HepG2 (cell line): Measurements from ENCODE around the gene CCDC183. TPM values are rescaled to one million over a fixed set of nuclear protein-coding genes. Genes with fewer than 3 reads are reported as not detected.
A peak's percentile ranks its signal among the peaks of the same experiment; 100 is the strongest.

Experiments used
- ARID2 ChIP-seq: sonication (generic); formaldehyde crosslinking; IDR thresholded peaks from 2 replicates; pipeline ENCODE4 v1.8.1; 2022; ENCODE audit warnings: mild to moderate bottlenecking, missing genetic modification reagents, borderline replicate concordance
- ESRRA ChIP-seq: sonication (generic); formaldehyde crosslinking; IDR thresholded peaks from 2 replicates; pipeline ENCODE4 v1.5.1; 2020; ENCODE audit warnings: mild to moderate bottlenecking, low read depth, missing genetic modification reagents
- HDAC2 ChIP-seq: sonication (generic); formaldehyde crosslinking; IDR thresholded peaks from 2 replicates; pipeline ENCODE4 v1.4.0; 2020; ENCODE audit warnings: missing genetic modification reagents
- HMGA1 ChIP-seq: sonication (generic); formaldehyde crosslinking; conservative IDR thresholded peaks from 2 replicates; pipeline ENCODE4 v1.4.0; 2020; ENCODE audit warnings: missing genetic modification reagents
- MYC ChIP-seq: sonication (generic); formaldehyde crosslinking; IDR thresholded peaks from 2 replicates; pipeline ENCODE4 v1.9.0; 2021; ENCODE audit warnings: missing genetic modification reagents, borderline replicate concordance
- MYNN ChIP-seq: sonication (generic); formaldehyde crosslinking; IDR thresholded peaks from 2 replicates; pipeline ENCODE4 v1.4.0; 2020; ENCODE audit warnings: mild to moderate bottlenecking, low read depth, missing genetic modification reagents
- NFATC3 ChIP-seq: sonication (generic); formaldehyde crosslinking; IDR thresholded peaks from 2 replicates; pipeline ENCODE4 v1.5.1; 2020; ENCODE audit warnings: mild to moderate bottlenecking, missing genetic modification reagents
- ONECUT2 ChIP-seq: sonication (generic); formaldehyde crosslinking; IDR thresholded peaks from 2 replicates; pipeline ENCODE4 v1.4.0; 2020; ENCODE audit warnings: missing genetic modification reagents
- SIX4 ChIP-seq: sonication (generic); formaldehyde crosslinking; IDR thresholded peaks from 2 replicates; pipeline ENCODE4 v1.4.0; 2020; ENCODE audit warnings: missing genetic modification reagents
- TAF15 ChIP-seq: fragments of 200-400 bp; formaldehyde crosslinking; IDR thresholded peaks from one replicate; pipeline ENCODE4 v1.6.1; 2018; ENCODE audit warnings: mild to moderate bottlenecking, low read depth, low read length; ENCODE audit not compliant: poor library complexity, severe bottlenecking
- THAP11 ChIP-seq: IDR thresholded peaks from 2 replicates; pipeline ENCODE4 v1.6.1; 2016; ENCODE audit warnings: missing biosample characterization, missing genetic modification reagents
- ZNF333 ChIP-seq: sonication (generic); formaldehyde crosslinking; IDR thresholded peaks from 2 replicates; pipeline ENCODE4 v1.4.0; 2020; ENCODE audit warnings: mild to moderate bottlenecking, missing genetic modification reagents, borderline replicate concordance
- ZNF484 ChIP-seq: sonication (generic); formaldehyde crosslinking; IDR thresholded peaks from 2 replicates; pipeline ENCODE4 v1.5.1; 2020; ENCODE audit warnings: mild to moderate bottlenecking, low read depth, missing genetic modification reagents, borderline replicate concordance
- ZNF572 ChIP-seq: sonication (generic); formaldehyde crosslinking; IDR thresholded peaks from 2 replicates; pipeline ENCODE4 v1.5.1; 2020; ENCODE audit warnings: mild to moderate bottlenecking, missing genetic modification reagents
- ZNF678 ChIP-seq: sonication (generic); formaldehyde crosslinking; IDR thresholded peaks from 2 replicates; pipeline ENCODE4 v1.4.0; 2020; ENCODE audit warnings: mild to moderate bottlenecking, missing genetic modification reagents
- ZNF841 ChIP-seq: sonication (generic); formaldehyde crosslinking; IDR thresholded peaks from 2 replicates; pipeline ENCODE4 v1.8.1; 2023; ENCODE audit warnings: missing genetic modification reagents, borderline replicate concordance
- ZNF879 ChIP-seq: sonication (generic); formaldehyde crosslinking; IDR thresholded peaks from 2 replicates; pipeline ENCODE4 v1.8.1; 2023; ENCODE audit warnings: missing genetic modification reagents
- polyA plus RNA-seq, 8 experiments: library from polyadenylated mRNA; depleted of rRNA in 3 of 8; stranded (reverse) in 7 of 8; unstranded in 1 of 8; fragments of >200 nt; fragmentation: Illumina TruSeq in 4 of 8; extraction: Trizol in 4 of 8; gene quantifications; 2 replicates each; pipeline versions ENCODE4 v1.2.1 to v1.2.3, GENCODE V29; 2011 to 2016; ENCODE audit warnings: low read depth in 4 of 8, missing spikeins in 1 of 8, mixed read lengths in 1 of 8; ENCODE audit not compliant: insufficient read depth in 1 of 8
- total RNA-seq, 5 experiments: library from RNA; depleted of rRNA; stranded (reverse); fragments of >200 nt; fragmentation: Illumina TruSeq; extraction: Trizol; gene quantifications; 2 replicates each; pipeline ENCODE4 v1.2.3, GENCODE V29; 2016; ENCODE audit warnings: low read depth in 1 of 5
- TF ChIP-seq, protein P1 (sequence below): IDR thresholded peaks from 2 replicates; pipeline ENCODE4 v1.6.1; 2016; ENCODE audit warnings: low read depth, missing genetic modification reagents, missing compliant biosample characterization
- TF ChIP-seq, protein P2 (sequence below): sonication (generic); formaldehyde crosslinking; IDR thresholded peaks from 2 replicates; pipeline ENCODE4 v1.5.1; 2020; ENCODE audit warnings: missing genetic modification reagents, mild to moderate bottlenecking, borderline replicate concordance
- TF ChIP-seq, protein P3 (sequence below): sonication (generic); formaldehyde crosslinking; IDR thresholded peaks from 2 replicates; pipeline ENCODE4 v1.4.0; 2020; ENCODE audit warnings: mild to moderate bottlenecking, missing genetic modification reagents

Gene CCDC183
- total and polyA plus RNA-seq, 2 of the 13 experiments (the other 11 are each of a cell fraction or from before 2014, with no cell fraction given) = 5.0 to 66.4 TPM

DNA sequence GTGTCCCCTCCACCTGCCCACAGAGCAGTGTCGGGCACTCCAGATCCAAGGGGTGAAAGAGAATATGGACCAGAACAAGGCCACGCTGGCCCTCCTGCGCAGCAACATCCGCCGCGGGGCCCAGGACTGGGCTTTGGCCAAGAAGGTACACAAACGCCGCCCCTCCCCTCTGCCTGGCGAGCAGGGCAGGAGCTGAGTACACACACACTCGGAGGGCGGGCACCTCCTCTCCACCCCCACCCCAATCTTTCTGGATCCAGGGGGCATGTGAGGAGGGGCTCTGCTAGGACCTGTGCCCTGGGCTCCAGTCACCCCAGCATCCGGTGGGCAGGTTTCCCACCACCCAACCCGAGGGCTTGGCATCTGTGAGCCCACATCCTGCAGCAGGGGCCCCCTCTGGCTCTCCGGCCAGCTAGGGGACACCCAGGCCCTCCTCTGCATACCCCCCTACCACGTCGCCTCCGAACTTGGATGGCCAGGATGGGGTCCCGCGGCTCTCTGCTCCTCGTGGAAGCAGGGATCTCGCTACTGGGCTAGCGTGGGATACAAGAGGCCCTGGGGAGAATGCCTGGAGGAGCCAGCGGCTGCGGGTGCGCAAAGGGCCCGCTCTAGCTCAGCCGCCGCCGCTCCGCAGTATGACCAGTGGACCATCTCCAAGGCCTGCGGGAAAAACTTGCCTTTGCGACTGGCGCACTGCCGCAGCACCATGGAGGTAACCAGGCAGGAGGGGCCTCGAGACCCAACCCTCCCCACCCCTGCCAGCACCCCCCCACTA is 3.1 kb downstream of the CCDC183 start (continued):
- no peak for TF ChIP-seq ZNF572 (CRISPR knock-in tag)
- no peak for TF ChIP-seq ARID2 (CRISPR knock-in tag)
- no peak for TF ChIP-seq NFATC3 (CRISPR knock-in tag)
- peak; percentile 80 for TF ChIP-seq HDAC2 (CRISPR knock-in tag)
- no peak for TF ChIP-seq ZNF484 (CRISPR knock-in tag)
- peak; percentile 46; the same call in 1 of the 2 replicates for TF ChIP-seq SIX4 (CRISPR knock-in tag)
- TF ChIP-seq ESRRA (CRISPR knock-in tag) = peak; percentile 37; the same call in 1 of the 2 replicates
- TF ChIP-seq THAP11 = peak; percentile 68; the same call in 1 of the 2 replicates
- TF ChIP-seq, protein P1, sequence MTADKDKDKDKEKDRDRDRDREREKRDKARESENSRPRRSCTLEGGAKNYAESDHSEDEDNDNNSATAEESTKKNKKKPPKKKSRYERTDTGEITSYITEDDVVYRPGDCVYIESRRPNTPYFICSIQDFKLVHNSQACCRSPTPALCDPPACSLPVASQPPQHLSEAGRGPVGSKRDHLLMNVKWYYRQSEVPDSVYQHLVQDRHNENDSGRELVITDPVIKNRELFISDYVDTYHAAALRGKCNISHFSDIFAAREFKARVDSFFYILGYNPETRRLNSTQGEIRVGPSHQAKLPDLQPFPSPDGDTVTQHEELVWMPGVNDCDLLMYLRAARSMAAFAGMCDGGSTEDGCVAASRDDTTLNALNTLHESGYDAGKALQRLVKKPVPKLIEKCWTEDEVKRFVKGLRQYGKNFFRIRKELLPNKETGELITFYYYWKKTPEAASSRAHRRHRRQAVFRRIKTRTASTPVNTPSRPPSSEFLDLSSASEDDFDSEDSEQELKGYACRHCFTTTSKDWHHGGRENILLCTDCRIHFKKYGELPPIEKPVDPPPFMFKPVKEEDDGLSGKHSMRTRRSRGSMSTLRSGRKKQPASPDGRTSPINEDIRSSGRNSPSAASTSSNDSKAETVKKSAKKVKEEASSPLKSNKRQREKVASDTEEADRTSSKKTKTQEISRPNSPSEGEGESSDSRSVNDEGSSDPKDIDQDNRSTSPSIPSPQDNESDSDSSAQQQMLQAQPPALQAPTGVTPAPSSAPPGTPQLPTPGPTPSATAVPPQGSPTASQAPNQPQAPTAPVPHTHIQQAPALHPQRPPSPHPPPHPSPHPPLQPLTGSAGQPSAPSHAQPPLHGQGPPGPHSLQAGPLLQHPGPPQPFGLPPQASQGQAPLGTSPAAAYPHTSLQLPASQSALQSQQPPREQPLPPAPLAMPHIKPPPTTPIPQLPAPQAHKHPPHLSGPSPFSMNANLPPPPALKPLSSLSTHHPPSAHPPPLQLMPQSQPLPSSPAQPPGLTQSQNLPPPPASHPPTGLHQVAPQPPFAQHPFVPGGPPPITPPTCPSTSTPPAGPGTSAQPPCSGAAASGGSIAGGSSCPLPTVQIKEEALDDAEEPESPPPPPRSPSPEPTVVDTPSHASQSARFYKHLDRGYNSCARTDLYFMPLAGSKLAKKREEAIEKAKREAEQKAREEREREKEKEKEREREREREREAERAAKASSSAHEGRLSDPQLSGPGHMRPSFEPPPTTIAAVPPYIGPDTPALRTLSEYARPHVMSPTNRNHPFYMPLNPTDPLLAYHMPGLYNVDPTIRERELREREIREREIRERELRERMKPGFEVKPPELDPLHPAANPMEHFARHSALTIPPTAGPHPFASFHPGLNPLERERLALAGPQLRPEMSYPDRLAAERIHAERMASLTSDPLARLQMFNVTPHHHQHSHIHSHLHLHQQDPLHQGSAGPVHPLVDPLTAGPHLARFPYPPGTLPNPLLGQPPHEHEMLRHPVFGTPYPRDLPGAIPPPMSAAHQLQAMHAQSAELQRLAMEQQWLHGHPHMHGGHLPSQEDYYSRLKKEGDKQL = 0 out of 2 replicates have a peak, but pooled peaks have one; percentile 22
- TF ChIP-seq, protein P2, sequence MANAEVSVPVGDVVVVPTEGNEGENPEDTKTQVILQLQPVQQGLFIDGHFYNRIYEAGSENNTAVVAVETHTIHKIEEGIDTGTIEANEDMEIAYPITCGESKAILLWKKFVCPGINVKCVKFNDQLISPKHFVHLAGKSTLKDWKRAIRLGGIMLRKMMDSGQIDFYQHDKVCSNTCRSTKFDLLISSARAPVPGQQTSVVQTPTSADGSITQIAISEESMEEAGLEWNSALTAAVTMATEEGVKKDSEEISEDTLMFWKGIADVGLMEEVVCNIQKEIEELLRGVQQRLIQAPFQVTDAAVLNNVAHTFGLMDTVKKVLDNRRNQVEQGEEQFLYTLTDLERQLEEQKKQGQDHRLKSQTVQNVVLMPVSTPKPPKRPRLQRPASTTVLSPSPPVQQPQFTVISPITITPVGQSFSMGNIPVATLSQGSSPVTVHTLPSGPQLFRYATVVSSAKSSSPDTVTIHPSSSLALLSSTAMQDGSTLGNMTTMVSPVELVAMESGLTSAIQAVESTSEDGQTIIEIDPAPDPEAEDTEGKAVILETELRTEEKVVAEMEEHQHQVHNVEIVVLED (CRISPR knock-in tag) = peak; percentile 44; the same call in 1 of the 2 replicates
- TF ChIP-seq ZNF841 (CRISPR knock-in tag) = no peak; the same call in 1 of the 2 replicates
- TF ChIP-seq MYC (CRISPR knock-in tag) = peak; percentile 83
- TF ChIP-seq ZNF678 (CRISPR knock-in tag) = no peak
- peak; percentile 78; the same call in 1 of the 2 replicates for TF ChIP-seq ZNF879 (CRISPR knock-in tag)
- TF ChIP-seq ZNF333 = peak; percentile 71; the same call in 1 of the 2 replicates
- TF ChIP-seq ONECUT2 (CRISPR knock-in tag) = no peak
- no peak for TF ChIP-seq HMGA1 (CRISPR knock-in tag)
- TF ChIP-seq MYNN (CRISPR knock-in tag) = 0 out of 2 replicates have a peak, but pooled peaks have one; percentile 39
- TF ChIP-seq, protein P3, sequence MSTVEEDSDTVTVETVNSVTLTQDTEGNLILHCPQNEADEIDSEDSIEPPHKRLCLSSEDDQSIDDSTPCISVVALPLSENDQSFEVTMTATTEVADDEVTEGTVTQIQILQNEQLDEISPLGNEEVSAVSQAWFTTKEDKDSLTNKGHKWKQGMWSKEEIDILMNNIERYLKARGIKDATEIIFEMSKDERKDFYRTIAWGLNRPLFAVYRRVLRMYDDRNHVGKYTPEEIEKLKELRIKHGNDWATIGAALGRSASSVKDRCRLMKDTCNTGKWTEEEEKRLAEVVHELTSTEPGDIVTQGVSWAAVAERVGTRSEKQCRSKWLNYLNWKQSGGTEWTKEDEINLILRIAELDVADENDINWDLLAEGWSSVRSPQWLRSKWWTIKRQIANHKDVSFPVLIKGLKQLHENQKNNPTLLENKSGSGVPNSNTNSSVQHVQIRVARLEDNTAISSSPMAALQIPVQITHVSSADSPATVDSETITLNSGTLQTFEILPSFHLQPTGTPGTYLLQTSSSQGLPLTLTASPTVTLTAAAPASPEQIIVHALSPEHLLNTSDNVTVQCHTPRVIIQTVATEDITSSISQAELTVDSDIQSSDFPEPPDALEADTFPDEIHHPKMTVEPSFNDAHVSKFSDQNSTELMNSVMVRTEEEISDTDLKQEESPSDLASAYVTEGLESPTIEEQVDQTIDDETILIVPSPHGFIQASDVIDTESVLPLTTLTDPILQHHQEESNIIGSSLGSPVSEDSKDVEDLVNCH (CRISPR knock-in tag) = 0 out of 2 replicates have a peak, but pooled peaks have one; percentile 31
- no peak for TF ChIP-seq TAF15
